ENCODE data around the gene PDS5A.
"Not testable (repeated sequence)": the region's sequence is repeated elsewhere in the genome, so short reads cannot be mapped to it uniquely, and the experiment has no call there.

Gene PDS5A

GRCh38 chr4:39825090-39825489, 152.6 kb downstream of the PDS5A start:
- no peak for DNase-seq (ENCODE audit: low read depth)

GRCh38 chr4:39823191-39823590, 154.5 kb downstream of the PDS5A start:
- DNase-seq (ENCODE audit: low read depth) = no peak

- no peak for DNase-seq (ENCODE audit: low read depth)
Measured at GRCh38 chr4:39822662-39823061, 155.0 kb downstream of the PDS5A start.

- DNase-seq (ENCODE audit: low read depth) = no peak
Measured at GRCh38 chr4:39821951-39822350, 155.8 kb downstream of the PDS5A start.

- DNase-seq (ENCODE audit: low read depth) = no peak
Measured at GRCh38 chr4:39820186-39820585, 157.5 kb downstream of the PDS5A start.

- no peak for DNase-seq (ENCODE audit: low read depth)
Measured at GRCh38 chr4:39818646-39819045, 159.1 kb downstream of the PDS5A start.

GRCh38 chr4:39814403-39815185, 163.1 kb downstream of the PDS5A start:
- no peak for DNase-seq (ENCODE audit: low read depth)

GRCh38 chr4:39813761-39814160, 163.9 kb downstream of the PDS5A start:
- DNase-seq (ENCODE audit: low read depth) = not testable (repeated sequence)

- not testable (repeated sequence) for DNase-seq (ENCODE audit: low read depth)
Measured at GRCh38 chr4:39813033-39813432, 164.7 kb downstream of the PDS5A start.

- no peak for DNase-seq (ENCODE audit: low read depth)
Measured at GRCh38 chr4:39812500-39812899, 165.2 kb downstream of the PDS5A start.

- DNase-seq (ENCODE audit: low read depth) = no peak
Measured at GRCh38 chr4:39808231-39808749, 169.4 kb downstream of the PDS5A start.

GRCh38 chr4:39802005-39802404, 175.7 kb downstream of the PDS5A start:
- DNase-seq (ENCODE audit: low read depth) = no peak

- not testable (repeated sequence) for DNase-seq (ENCODE audit: low read depth)
Measured at GRCh38 chr4:39792976-39793375, 184.7 kb downstream of the PDS5A start.

- no peak for DNase-seq (ENCODE audit: low read depth)
Measured at GRCh38 chr4:39792529-39792928, 185.2 kb downstream of the PDS5A start.

- DNase-seq (ENCODE audit: low read depth) = no peak
Measured at GRCh38 chr4:39792128-39792527, 185.6 kb downstream of the PDS5A start.

GRCh38 chr4:39786838-39787237, 190.9 kb downstream of the PDS5A start:
- DNase-seq (ENCODE audit: low read depth) = no peak

GRCh38 chr4:39785083-39785482, 192.6 kb downstream of the PDS5A start:
- DNase-seq (ENCODE audit: low read depth) = no peak

GRCh38 chr4:39781988-39782387, 195.7 kb downstream of the PDS5A start:
- DNase-seq (ENCODE audit: low read depth) = not testable (repeated sequence)

Measured in stimulated activated CD4-positive, alpha-beta T cell treated with anti-CD3 and anti-CD28 coated beads, Interleukin-2, amount 100 ng/mL, for 4 hours (primary cell).